ENCODE data around the gene CAMKMT.

- TF ChIP-seq CTCF (conservative IDR thresholded peaks at IDR 0.05; ENCODE audit: low read depth, low read length) (no peak), EZH2 (IDR thresholded peaks at IDR 0.05; ENCODE audit: low read length, unreplicated experiment) (no peak)
These were observed 357.8 kb downstream of the CAMKMT start for GRCh38 chr2:44719562-44719961.

All from PC-3 (cell line).